ENCODE results near the gene AGL. TPM values are rescaled to one million over a fixed set of nuclear protein-coding genes. Genes with fewer than 3 reads are reported as not detected.

The AGL gene
- total RNA-seq = 8.5 and 11.3 TPM in 2 replicates

GRCh38 chr1:99849744-99850458, at the start of gene AGL:
AGL (plus strand) TSS chr1:99850361; CDS start chr1:99851043, 682 bp downstream.

GRCh38 chr1:99969729-99970621, 119.8 kb downstream of the AGL start, which contains the start of gene SLC35A3:
SLC35A3 (plus strand) TSS chr1:99969996; CDS start chr1:99993555, 23,559 bp downstream.

Other genes starting within 250 kb of the AGL start
- 0.46 and 0.85 TPM in 2 replicates for gene PALMD, start 204.2 kb upstream of the AGL start, total RNA-seq
- gene FRRS1, start 83.7 kb upstream of the AGL start, total RNA-seq = 23.8 and 31.7 TPM in 2 replicates
- gene SLC35A3, start 119.6 kb downstream of the AGL start, total RNA-seq = 15.1 and 17.2 TPM in 2 replicates